GM18861 (cell line): ENCODE measurements around the gene CRIM1.

Experiments used
- ATAC-seq: cut with Tn5 transposase; IDR thresholded peaks from one replicate; pipeline ENCODE4 v1.9.1; 2021; ENCODE audit not compliant: unreplicated experiment

Gene CRIM1

GRCh38 chr2:36395866-36396265 is 40.3 kb downstream of the CRIM1 start:
- ATAC-seq = no peak

GRCh38 chr2:36396878-36397539 is 41.4 kb downstream of the CRIM1 start:
- ATAC-seq = no peak

- ATAC-seq = no peak
These were observed 42.3 kb downstream of the CRIM1 start for GRCh38 chr2:36397728-36398413.

- ATAC-seq = no peak
These were observed 43.5 kb downstream of the CRIM1 start for GRCh38 chr2:36399050-36399449.

GRCh38 chr2:36403675-36404230 is 48.2 kb downstream of the CRIM1 start:
- ATAC-seq = peak; percentile 49

GRCh38 chr2:36404318-36404717 is 48.7 kb downstream of the CRIM1 start:
- no peak for ATAC-seq

GRCh38 chr2:36404754-36405153 is 49.2 kb downstream of the CRIM1 start:
- ATAC-seq = peak; percentile 56

- ATAC-seq = no peak
These were observed 49.6 kb downstream of the CRIM1 start for GRCh38 chr2:36405183-36405582.

- ATAC-seq = no peak
These were observed 50.7 kb downstream of the CRIM1 start for GRCh38 chr2:36406296-36406695.

GRCh38 chr2:36407413-36407812 is 51.8 kb downstream of the CRIM1 start:
- no peak for ATAC-seq

GRCh38 chr2:36408198-36408703 is 52.7 kb downstream of the CRIM1 start:
- no peak for ATAC-seq

- no peak for ATAC-seq
These were observed 53.8 kb downstream of the CRIM1 start for GRCh38 chr2:36409335-36409734.

GRCh38 chr2:36409935-36410334 is 54.4 kb downstream of the CRIM1 start:
- ATAC-seq = no peak

GRCh38 chr2:36410681-36411080 is 55.1 kb downstream of the CRIM1 start:
- no peak for ATAC-seq

GRCh38 chr2:36411962-36412444 is 56.4 kb downstream of the CRIM1 start:
- no peak for ATAC-seq

- no peak for ATAC-seq
These were observed 57.6 kb downstream of the CRIM1 start for GRCh38 chr2:36413218-36413617.

- no peak for ATAC-seq
These were observed 58.7 kb downstream of the CRIM1 start for GRCh38 chr2:36414307-36414706.

GRCh38 chr2:36415381-36416022 is 59.9 kb downstream of the CRIM1 start:
- no peak for ATAC-seq

- ATAC-seq = no peak
These were observed 61.0 kb downstream of the CRIM1 start for GRCh38 chr2:36416370-36417165.

GRCh38 chr2:36420569-36421181 is 65.1 kb downstream of the CRIM1 start:
- ATAC-seq = no peak
